Spleen (tissue), 11 donors: Measurements from ENCODE around the gene GYS1. TPM values are rescaled to one million over a fixed set of nuclear protein-coding genes. Genes with fewer than 3 reads are reported as not detected.

Source experiments
- DNase-seq: peaks from one replicate; pipeline ENCODE4 v3.0.0-alpha.2; 2020
- H3K27ac ChIP-seq, 8 donors: fragments of 200-600 bp; sonication (generic) in 7 of 8; 1 replicate in 4 of 8; 2 replicates in 4 of 8; pipeline versions ENCODE4 v1.5.0 to v1.8.0; 2016 to 2021; ENCODE audit warnings: inconsistent platforms in 4 of 8, mild to moderate bottlenecking in 4 of 8, moderate library complexity in 1 of 8
- H3K27me3 ChIP-seq, 7 donors: fragments of 200-600 bp; sonication (generic) in 6 of 7; replicated peaks in 1 of 7; 1 replicate in 4 of 7; 2 replicates in 3 of 7; pipeline versions ENCODE4 v1.5.0 to v1.8.0; 2016 to 2021; ENCODE audit warnings: inconsistent platforms in 3 of 7, mild to moderate bottlenecking in 1 of 7
- H3K36me3 ChIP-seq, 6 donors: fragments of 200-600 bp; sonication (generic) in 5 of 6; 1 replicate in 4 of 6; 2 replicates in 2 of 6; pipeline versions ENCODE4 v1.5.0 to v1.8.0; 2016 to 2021; ENCODE audit warnings: inconsistent platforms in 2 of 6
- H3K4me1 ChIP-seq, 6 donors: fragments of 200-600 bp; sonication (generic) in 5 of 6; 1 replicate in 3 of 6; 2 replicates in 3 of 6; pipeline versions ENCODE4 v1.5.0 to v1.8.0; 2016 to 2021; ENCODE audit warnings: inconsistent platforms in 3 of 6
- H3K4me3 ChIP-seq, 8 donors: fragments of 200-600 bp; sonication (generic) in 7 of 8; 1 replicate in 4 of 8; 2 replicates in 4 of 8; pipeline versions ENCODE4 v1.5.0 to v1.8.0; 2016 to 2021; ENCODE audit warnings: inconsistent platforms in 4 of 8, mild to moderate bottlenecking in 4 of 8, moderate library complexity in 2 of 8
- H3K9me3 ChIP-seq, 8 donors: fragments of 200-600 bp; sonication (generic) in 7 of 8; 1 replicate in 4 of 8; 2 replicates in 4 of 8; pipeline versions ENCODE4 v1.5.0 to v1.8.0; 2016 to 2021; ENCODE audit warnings: inconsistent platforms in 4 of 8
- CTCF ChIP-seq, 11 experiments: fragments of 200-600 bp in 7 of 11; fragments of 450-650 bp in 4 of 11; sonication (generic) in 4 of 11; IDR thresholded peaks in 8 of 11; conservative IDR thresholded peaks in 3 of 11; 1 replicate in 7 of 11; 2 replicates in 4 of 11; pipeline versions ENCODE4 v1.4.0 to v1.8.0; 2016 to 2021; ENCODE audit warnings: antibody characterized with exemption in 11 of 11, inconsistent platforms in 4 of 11, mild to moderate bottlenecking in 1 of 11
- POLR2A ChIP-seq, 3 donors: fragments of 450-650 bp; IDR thresholded peaks; one replicate each; pipeline ENCODE4 v1.5.1; 2017; ENCODE audit warnings: antibody characterized with exemption in 3 of 3, mild to moderate bottlenecking in 1 of 3
- POLR2AphosphoS5 ChIP-seq, 3 donors: sonication (generic); formaldehyde crosslinking; IDR thresholded peaks; one replicate each; pipeline ENCODE4 v1.5.1; 2017; ENCODE audit warnings: antibody characterized with exemption in 3 of 3
- WGBS, 5 donors: extraction: QIAGEN DNeasy Blood & Tissue Kit in 3 of 5; methylation state at CpG; one replicate each; pipeline versions ENCODE4 v1.1.5 to v1.1.7; 2013 to 2018; 5-methylcytosine and 5-hydroxymethylcytosine counted together
- intact Hi-C: fragments of 100-400 bp; cut with DNase I; formaldehyde crosslinking; loops from one replicate; pipeline ENCODE4 v1.15.0; 2023; ENCODE audit warnings: low total_unique reads
- polyA plus RNA-seq, 3 donors: library from polyadenylated mRNA; stranded (reverse); fragments of 200-250 nt; gene quantifications; one replicate each; pipeline ENCODE4 v1.2.1, GENCODE V29; 2013
- total RNA-seq, 7 donors: library from RNA; depleted of rRNA in 3 of 7; stranded (reverse); fragments of >200 nt in 3 of 7; fragmentation: NEBNext Ultra II Directional in 4 of 7; extraction: Animal tissue kit (Norgen Biotek cat#: 25700) in 4 of 7; gene quantifications; one replicate each; pipeline versions ENCODE4 v1.1.0 to v1.2.1, GENCODE V29; 2016 to 2021
- donor health status: healthy with polysubstance abuse.
- donor health status: DM: no; HTN: no; CAD: no; lungs with moderate emphysema.
- donor health status: DM: no; HTN: no; CAD: no.
- donor health status: Bipolar disorder and iron deficiency.
- donor health status: healthy.
- donor health status: DM: no; HTN: no; CAD: no.
- donor health status: DM: yes; HTN: yes; CAD: no.

The GYS1 gene
- total and polyA plus RNA-seq, 10 donors: 11.9 to 47.1 (median 30.5) TPM

GRCh38 chr19:48961051-48961649 lies 32.0 kb downstream of the GYS1 start:
- peak overlapping the region in 6 of 8 donors; percentile 83 to 98 (median 97) for H3K27ac ChIP-seq
- WGBS, 5 donors: 85 to 91% (median 87%) methylated on average over 19 of the region's 19 CpGs

GRCh38 chr19:48959341-48960239 lies 33.5 kb downstream of the GYS1 start:
- Histone ChIP-seq H3K27me3 (no peaks in the 10 kb centered on the region), H3K36me3 (peaks cover 0 to 50% (median 6%) of the 10 kb centered on the region in 6 donors), H3K4me1 (peaks cover 26 to 92% (median 62%) of the 10 kb centered on the region in 6 donors), H3K27ac (peak overlapping the region in 3 of 8 donors; percentile 97 to 98 (median 97)), H3K9me3 (no peaks in the 10 kb centered on the region), H3K4me3 (no peak overlapping the region)
- no peak for TF ChIP-seq CTCF (IDR thresholded peaks at IDR 0.05 in 8 of 11, conservative IDR thresholded peaks at IDR 0.05 in 3 of 11)
- TF ChIP-seq POLR2A (IDR thresholded peaks at IDR 0.05): no peak
- peak in 1 of 3 donors; percentile 4 for TF ChIP-seq POLR2AphosphoS5 (IDR thresholded peaks at IDR 0.05)
- intact Hi-C loops: loop anchor here (10.0 kb wide), 2 partner anchors 55 to 85 kb away; partner anchors contain the start of genes NUCB1 and PPP1R15A
- 72 to 79% (median 78%) methylated on average over 16 of the region's 16 CpGs for WGBS, 5 donors
- no peak for DNase-seq

More at GRCh38 chr19:48961051-48961649, 32.0 kb downstream of the GYS1 start:
- intact Hi-C loops: loop anchor here (10.0 kb wide), 1 partner anchor 86 kb away; the partner anchor contains the start of gene PPP1R15A
- peak; percentile 83 for DNase-seq
- H3K4me3 ChIP-seq: peak overlapping the region in 1 of 8 donors; percentile 99
- TF ChIP-seq POLR2AphosphoS5 (IDR thresholded peaks at IDR 0.05): peak in 2 of 3 donors; percentile 23 to 66
- no peak for TF ChIP-seq POLR2A (IDR thresholded peaks at IDR 0.05)
- no peaks in the 10 kb centered on the region for H3K27me3 ChIP-seq
- no peaks in the 10 kb centered on the region for H3K9me3 ChIP-seq
- H3K4me1 ChIP-seq: peaks cover 20 to 86% (median 59%) of the 10 kb centered on the region in 6 donors
- peaks cover 0 to 50% (median 5%) of the 10 kb centered on the region in 6 donors for H3K36me3 ChIP-seq

GRCh38 chr19:48958006-48958405 lies 35.1 kb downstream of the GYS1 start:
- Histone ChIP-seq H3K36me3 (peaks cover 0 to 50% (median 6%) of the 10 kb centered on the region in 6 donors), H3K4me3 (no peak overlapping the region), H3K27me3 (no peaks in the 10 kb centered on the region), H3K9me3 (no peaks in the 10 kb centered on the region), H3K27ac (no peak overlapping the region), H3K4me1 (peaks cover 16 to 84% (median 51%) of the 10 kb centered on the region in 6 donors)
- DNase-seq: no peak
- no peak for TF ChIP-seq POLR2AphosphoS5 (IDR thresholded peaks at IDR 0.05)
- TF ChIP-seq CTCF (IDR thresholded peaks at IDR 0.05 in 8 of 11, conservative IDR thresholded peaks at IDR 0.05 in 3 of 11): no peak
- no peak for TF ChIP-seq POLR2A (IDR thresholded peaks at IDR 0.05)
- WGBS, 5 donors: 95 to 98% (median 96%) methylated on average over 8 of the region's 8 CpGs
- intact Hi-C loops: loop anchor here (10.0 kb wide), 1 partner anchor 53 kb away; the partner anchor contains the start of gene NUCB1

GRCh38 chr19:48955308-48955958 lies 37.7 kb downstream of the GYS1 start:
- 59 to 76% (median 62%) methylated on average over 14 to 16 of the region's 16 CpGs for WGBS, 5 donors
- no peaks in the 10 kb centered on the region for H3K27me3 ChIP-seq
- H3K4me3 ChIP-seq: peak overlapping the region; percentile 76 to 97 (median 90)
- intact Hi-C loops: loop anchor here (10.0 kb wide), 1 partner anchor 51 kb away; the partner anchor contains the start of gene NUCB1
- peaks cover 0 to 36% (median 6%) of the 10 kb centered on the region in 6 donors for H3K36me3 ChIP-seq
- no peaks in the 10 kb centered on the region for H3K9me3 ChIP-seq
- H3K27ac ChIP-seq: peak overlapping the region; percentile 53 to 96 (median 92)
- no peak for DNase-seq
- peaks cover 12 to 58% (median 28%) of the 10 kb centered on the region in 6 donors for H3K4me1 ChIP-seq
- TF ChIP-seq CTCF (IDR thresholded peaks at IDR 0.05 in 8 of 11, conservative IDR thresholded peaks at IDR 0.05 in 3 of 11) (no peak), POLR2AphosphoS5 (IDR thresholded peaks at IDR 0.05) (no peak), POLR2A (IDR thresholded peaks at IDR 0.05) (no peak)
